ENCODE measurements around the gene APEX1.
A peak's percentile ranks its signal among the peaks of the same experiment; 100 is the strongest.

APEX1 gene

DNA sequence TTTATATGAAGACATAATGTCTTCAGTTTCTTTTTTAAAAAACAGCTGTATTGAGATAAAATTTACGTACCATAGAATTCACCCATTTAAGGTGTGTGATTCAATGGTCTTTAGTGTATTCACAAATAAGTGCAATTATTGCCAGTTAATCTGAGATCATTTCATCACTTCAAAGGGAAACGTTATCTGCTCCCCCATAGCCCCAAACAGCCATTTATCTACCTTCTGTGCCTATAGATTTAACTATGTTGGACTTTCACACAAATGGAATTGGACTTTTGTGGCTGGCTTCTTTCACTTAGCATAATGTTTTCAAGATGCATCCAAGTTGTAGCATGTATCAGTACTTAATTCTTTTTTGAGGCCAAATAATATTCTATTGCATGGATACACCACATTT, 23.9 kb downstream of the APEX1 start:
- H3K27me3 ChIP-seq (ENCODE audit: control insufficient read depth, insufficient read depth, low read length), result no peaks in the 10 kb centered on the region
- H3K4me3 ChIP-seq (ENCODE audit: low read depth, low read length), result no peak overlapping the region
- H3K36me3 ChIP-seq (ENCODE audit: control insufficient read depth, insufficient read depth, low read length), result peaks cover 48% of the 10 kb centered on the region
- no peaks in the 10 kb centered on the region for H3K9me3 ChIP-seq (ENCODE audit: control insufficient read depth, insufficient read depth, low read length)
- peaks cover 16% of the 10 kb centered on the region for H3K4me1 ChIP-seq (ENCODE audit: control insufficient read depth, insufficient read depth, low read length)
- no peak overlapping the region for H3K9ac ChIP-seq (ENCODE audit: low read depth, low read length)
- no peak overlapping the region for H3K27ac ChIP-seq (ENCODE audit: low read depth, low read length)

DNA sequence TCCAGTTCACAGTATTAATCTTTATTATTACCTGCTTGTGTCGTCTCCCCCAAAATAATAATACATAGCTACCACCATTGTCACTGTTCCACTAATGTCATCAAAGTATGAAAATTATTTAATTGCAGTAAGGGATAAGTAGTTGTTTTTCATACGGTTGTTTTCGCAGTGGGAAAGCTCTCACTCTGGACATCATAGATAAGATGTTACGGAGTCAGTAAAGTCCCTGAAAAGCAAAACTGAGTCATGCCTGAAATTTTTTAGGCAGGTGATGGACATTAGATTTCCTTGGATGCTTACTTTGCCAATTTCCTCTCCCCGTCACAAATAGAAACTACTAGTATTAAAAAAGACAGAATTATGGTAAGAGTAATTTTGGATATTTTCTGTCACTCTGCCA, 27.4 kb downstream of the APEX1 start:
- Histone ChIP-seq H3K27ac (ENCODE audit: low read depth, low read length) (no peak overlapping the region), H3K36me3 (ENCODE audit: control insufficient read depth, insufficient read depth, low read length) (peaks cover 13% of the 10 kb centered on the region), H3K9me3 (ENCODE audit: control insufficient read depth, insufficient read depth, low read length) (no peaks in the 10 kb centered on the region), H3K27me3 (ENCODE audit: control insufficient read depth, insufficient read depth, low read length) (no peaks in the 10 kb centered on the region), H3K4me1 (ENCODE audit: control insufficient read depth, insufficient read depth, low read length) (peaks cover 16% of the 10 kb centered on the region), H3K4me3 (ENCODE audit: low read depth, low read length) (no peak overlapping the region), H3K9ac (ENCODE audit: low read depth, low read length) (0 out of 2 replicates have a peak overlapping the region, but pooled peaks have one; percentile 21)

- no peak overlapping the region for H3K4me3 ChIP-seq (ENCODE audit: low read depth, low read length)
- no peaks in the 10 kb centered on the region for H3K27me3 ChIP-seq (ENCODE audit: control insufficient read depth, insufficient read depth, low read length)
- no peak overlapping the region for H3K27ac ChIP-seq (ENCODE audit: low read depth, low read length)
- H3K9me3 ChIP-seq (ENCODE audit: control insufficient read depth, insufficient read depth, low read length), result no peaks in the 10 kb centered on the region
- H3K36me3 ChIP-seq (ENCODE audit: control insufficient read depth, insufficient read depth, low read length), result no peaks in the 10 kb centered on the region
- H3K9ac ChIP-seq (ENCODE audit: low read depth, low read length), result no peak overlapping the region
- H3K4me1 ChIP-seq (ENCODE audit: control insufficient read depth, insufficient read depth, low read length), result peaks cover 25% of the 10 kb centered on the region
These were observed 30.9 kb downstream of the APEX1 start for GRCh38 chr14:20485900-20486299.

GRCh38 chr14:20486684-20487395, 31.8 kb downstream of the APEX1 start:
- Histone ChIP-seq H3K9ac (ENCODE audit: low read depth, low read length) (no peak overlapping the region), H3K9me3 (ENCODE audit: control insufficient read depth, insufficient read depth, low read length) (no peaks in the 10 kb centered on the region), H3K27me3 (ENCODE audit: control insufficient read depth, insufficient read depth, low read length) (no peaks in the 10 kb centered on the region), H3K4me3 (ENCODE audit: low read depth, low read length) (no peak overlapping the region), H3K36me3 (ENCODE audit: control insufficient read depth, insufficient read depth, low read length) (no peaks in the 10 kb centered on the region), H3K27ac (ENCODE audit: low read depth, low read length) (no peak overlapping the region), H3K4me1 (ENCODE audit: control insufficient read depth, insufficient read depth, low read length) (peaks cover 17% of the 10 kb centered on the region)

GRCh38 chr14:20487396-20487725, 32.3 kb downstream of the APEX1 start:
- Histone ChIP-seq H3K27me3 (ENCODE audit: control insufficient read depth, insufficient read depth, low read length) (no peaks in the 10 kb centered on the region), H3K4me3 (ENCODE audit: low read depth, low read length) (no peak overlapping the region), H3K4me1 (ENCODE audit: control insufficient read depth, insufficient read depth, low read length) (peaks cover 12% of the 10 kb centered on the region), H3K9me3 (ENCODE audit: control insufficient read depth, insufficient read depth, low read length) (no peaks in the 10 kb centered on the region), H3K36me3 (ENCODE audit: control insufficient read depth, insufficient read depth, low read length) (no peaks in the 10 kb centered on the region), H3K27ac (ENCODE audit: low read depth, low read length) (no peak overlapping the region), H3K9ac (ENCODE audit: low read depth, low read length) (no peak overlapping the region)

- Histone ChIP-seq H3K9me3 (ENCODE audit: control insufficient read depth, insufficient read depth, low read length) (no peaks in the 10 kb centered on the region), H3K9ac (ENCODE audit: low read depth, low read length) (no peak overlapping the region), H3K27me3 (ENCODE audit: control insufficient read depth, insufficient read depth, low read length) (no peaks in the 10 kb centered on the region), H3K4me1 (ENCODE audit: control insufficient read depth, insufficient read depth, low read length) (peaks cover 9% of the 10 kb centered on the region), H3K4me3 (ENCODE audit: low read depth, low read length) (no peak overlapping the region), H3K27ac (ENCODE audit: low read depth, low read length) (no peak overlapping the region), H3K36me3 (ENCODE audit: control insufficient read depth, insufficient read depth, low read length) (no peaks in the 10 kb centered on the region)
These were observed 34.3 kb downstream of the APEX1 start for GRCh38 chr14:20489093-20489994.

GRCh38 chr14:20490563-20490962, 35.5 kb downstream of the APEX1 start:
- H3K9ac ChIP-seq (ENCODE audit: low read depth, low read length), result no peak overlapping the region
- no peaks in the 10 kb centered on the region for H3K36me3 ChIP-seq (ENCODE audit: control insufficient read depth, insufficient read depth, low read length)
- no peaks in the 10 kb centered on the region for H3K9me3 ChIP-seq (ENCODE audit: control insufficient read depth, insufficient read depth, low read length)
- no peak overlapping the region for H3K4me3 ChIP-seq (ENCODE audit: low read depth, low read length)
- H3K4me1 ChIP-seq (ENCODE audit: control insufficient read depth, insufficient read depth, low read length), result peaks cover 9% of the 10 kb centered on the region
- H3K27me3 ChIP-seq (ENCODE audit: control insufficient read depth, insufficient read depth, low read length), result no peaks in the 10 kb centered on the region
- no peak overlapping the region for H3K27ac ChIP-seq (ENCODE audit: low read depth, low read length)

GRCh38 chr14:20492486-20492885, 37.5 kb downstream of the APEX1 start:
- H3K4me1 ChIP-seq (ENCODE audit: control insufficient read depth, insufficient read depth, low read length), result peaks cover 9% of the 10 kb centered on the region; the same call in 1 of the 2 replicates

GRCh38 chr14:20493634-20494033, 38.6 kb downstream of the APEX1 start:
- H3K4me3 ChIP-seq (ENCODE audit: low read depth, low read length), result no peak overlapping the region
- no peaks in the 10 kb centered on the region for H3K36me3 ChIP-seq (ENCODE audit: control insufficient read depth, insufficient read depth, low read length)
- H3K9ac ChIP-seq (ENCODE audit: low read depth, low read length), result no peak overlapping the region
- H3K27ac ChIP-seq (ENCODE audit: low read depth, low read length), result no peak overlapping the region
- H3K4me1 ChIP-seq (ENCODE audit: control insufficient read depth, insufficient read depth, low read length), result peaks cover 8% of the 10 kb centered on the region
- H3K27me3 ChIP-seq (ENCODE audit: control insufficient read depth, insufficient read depth, low read length), result no peaks in the 10 kb centered on the region
- H3K9me3 ChIP-seq (ENCODE audit: control insufficient read depth, insufficient read depth, low read length), result no peaks in the 10 kb centered on the region

More at GRCh38 chr14:20492486-20492885, 37.5 kb downstream of the APEX1 start:
- Histone ChIP-seq H3K36me3 (ENCODE audit: control insufficient read depth, insufficient read depth, low read length) (no peaks in the 10 kb centered on the region), H3K27ac (ENCODE audit: low read depth, low read length) (no peak overlapping the region), H3K27me3 (ENCODE audit: control insufficient read depth, insufficient read depth, low read length) (no peaks in the 10 kb centered on the region), H3K4me3 (ENCODE audit: low read depth, low read length) (no peak overlapping the region), H3K9ac (ENCODE audit: low read depth, low read length) (no peak overlapping the region), H3K9me3 (ENCODE audit: control insufficient read depth, insufficient read depth, low read length) (no peaks in the 10 kb centered on the region)

- H3K9me3 ChIP-seq (ENCODE audit: control insufficient read depth, insufficient read depth, low read length), result no peaks in the 10 kb centered on the region
- H3K4me1 ChIP-seq (ENCODE audit: control insufficient read depth, insufficient read depth, low read length), result peaks cover 15% of the 10 kb centered on the region
- H3K36me3 ChIP-seq (ENCODE audit: control insufficient read depth, insufficient read depth, low read length), result no peaks in the 10 kb centered on the region
- no peak overlapping the region for H3K9ac ChIP-seq (ENCODE audit: low read depth, low read length)
- no peaks in the 10 kb centered on the region for H3K27me3 ChIP-seq (ENCODE audit: control insufficient read depth, insufficient read depth, low read length)
- no peak overlapping the region for H3K4me3 ChIP-seq (ENCODE audit: low read depth, low read length)
- no peak overlapping the region for H3K27ac ChIP-seq (ENCODE audit: low read depth, low read length)
These were observed 40.1 kb downstream of the APEX1 start for GRCh38 chr14:20494935-20495766.

Measured in HUES48 (cell line).